ENCODE data around the gene ARFIP1. TPM values are rescaled to one million over a fixed set of nuclear protein-coding genes. Genes with fewer than 3 reads are reported as not detected.

Gene ARFIP1
- total and polyA plus RNA-seq, 2 of the 8 experiments (the other 6 are each of a cell fraction or from before 2014, with no cell fraction given) = 13.5 to 38.0 TPM

Other genes starting within 250 kb of the ARFIP1 start
- gene FBXW7, start 243.9 kb upstream of the ARFIP1 start, total RNA-seq (2021; fragmentation: NEBNext Ultra II Directional; extraction: Animal tissue kit (Norgen Biotek cat#: 25700)) = 26.7 and 28.9 TPM in 2 replicates
- gene FBXW7, start 243.9 kb upstream of the ARFIP1 start, polyA plus RNA-seq (2011; rRNA removed) = 4.5 and 6.0 TPM in 2 replicates
- 1.2 and 1.5 TPM in 2 replicates for gene TMEM154, start 100.0 kb upstream of the ARFIP1 start, total RNA-seq (2021; fragmentation: NEBNext Ultra II Directional; extraction: Animal tissue kit (Norgen Biotek cat#: 25700))
- gene TMEM154, start 100.0 kb upstream of the ARFIP1 start, polyA plus RNA-seq (2011; rRNA removed) = 0.22 and 0.33 TPM in 2 replicates
- 1.8 and 2.3 TPM in 2 replicates for gene TIGD4, start 224 bp upstream of the ARFIP1 start, total RNA-seq (2021; fragmentation: NEBNext Ultra II Directional; extraction: Animal tissue kit (Norgen Biotek cat#: 25700))
- gene TIGD4, start 224 bp upstream of the ARFIP1 start, polyA plus RNA-seq (2011; rRNA removed) = 0.20 and 0.42 TPM in 2 replicates
- gene FHDC1, start 156.4 kb downstream of the ARFIP1 start, total RNA-seq (2021; fragmentation: NEBNext Ultra II Directional; extraction: Animal tissue kit (Norgen Biotek cat#: 25700)) = 27.7 and 28.6 TPM in 2 replicates
- gene FHDC1, start 156.4 kb downstream of the ARFIP1 start, polyA plus RNA-seq (2011; rRNA removed) = 6.4 and 7.1 TPM in 2 replicates